NK-92 (cell line): Measurements from ENCODE around the gene RNASE11.
"Not testable (repeated sequence)": the region's sequence is repeated elsewhere in the genome, so short reads cannot be mapped to it uniquely, and the experiment has no call there.

Experiments used
- DNase-seq: peaks from one replicate; lab custom pipeline; 2025; ENCODE audit not compliant: unreplicated experiment; lab: John Stamatoyannopoulos, UW

Gene RNASE11

GRCh38 chr14:20587489-20588154 lies at the start of gene RNASE11:
RNASE11 (minus strand) TSS chr14:20588001.
- no peak for DNase-seq

- no peak for DNase-seq
These were observed 45.3 kb upstream of the RNASE11 start for GRCh38 chr14:20632831-20633691.

- DNase-seq: no peak
These were observed 44.6 kb upstream of the RNASE11 start for GRCh38 chr14:20632448-20632830.

- no peak for DNase-seq
These were observed 44.1 kb upstream of the RNASE11 start for GRCh38 chr14:20631880-20632389.

GRCh38 chr14:20631023-20631879 lies 43.5 kb upstream of the RNASE11 start:
- no peak for DNase-seq

- DNase-seq: no peak
These were observed 42.7 kb upstream of the RNASE11 start for GRCh38 chr14:20630340-20631022.

- no peak for DNase-seq
These were observed 40.5 kb upstream of the RNASE11 start for GRCh38 chr14:20628063-20628854.

- DNase-seq: no peak
These were observed 39.7 kb upstream of the RNASE11 start for GRCh38 chr14:20627346-20628027.

- DNase-seq: no peak
These were observed 38.5 kb upstream of the RNASE11 start for GRCh38 chr14:20626274-20626673.

GRCh38 chr14:20624495-20625070 lies 36.8 kb upstream of the RNASE11 start:
- DNase-seq: no peak

GRCh38 chr14:20623798-20624197 lies 36.0 kb upstream of the RNASE11 start:
- no peak for DNase-seq

- DNase-seq: no peak
These were observed 35.1 kb upstream of the RNASE11 start for GRCh38 chr14:20622816-20623291.

- DNase-seq: no peak
These were observed 33.1 kb upstream of the RNASE11 start for GRCh38 chr14:20620798-20621478.

GRCh38 chr14:20619688-20620087 lies 31.9 kb upstream of the RNASE11 start:
- not testable (repeated sequence) for DNase-seq

GRCh38 chr14:20618271-20618749 lies 30.5 kb upstream of the RNASE11 start:
- no peak for DNase-seq

- no peak for DNase-seq
These were observed 29.6 kb upstream of the RNASE11 start for GRCh38 chr14:20617138-20618003.

- no peak for DNase-seq
These were observed 28.2 kb upstream of the RNASE11 start for GRCh38 chr14:20615996-20616395.
